H1 (cell line): ENCODE results near the gene TSC1. TPM values are rescaled to one million over a fixed set of nuclear protein-coding genes. Genes with fewer than 3 reads are reported as not detected.

Source experiments
- CTCF ChIA-PET: fragments of 300-600 bp; sonication (Branson Sonifier 250); formaldehyde crosslinking; loops from one replicate; lab custom pipeline; 2021; ENCODE audit not compliant: partially characterized antibody; lab: Charles Lee
- POLR2A ChIA-PET: fragments of 300-600 bp; sonication (Branson Sonifier 250); formaldehyde crosslinking; loops from one replicate; lab custom pipeline; 2021; ENCODE audit warnings: inconsistent platforms; ENCODE audit not compliant: partially characterized antibody; lab: Charles Lee
- DNase-seq, 2 experiments: peaks; one replicate each; pipeline versions ENCODE4 v3.0.0 to v3.0.0-alpha.2; 2010 to 2022; ENCODE audit warnings: low spot score in 2 of 2, low read depth in 1 of 2, mixed read lengths in 1 of 2
- FAIRE-seq: peaks from 2 replicates; lab custom pipeline; 2011; peaks lifted over from hg19 to GRCh38; lab: Jason Lieb, UNC
- H2AFZ ChIP-seq: 2 replicates; pipeline ENCODE4 v1.8.1; 2012; ENCODE audit warnings: low read length, inconsistent platforms
- H2AK5ac ChIP-seq: 2 replicates; pipeline ENCODE4 v1.6.1; 2013; ENCODE audit warnings: low read depth, low read length
- H2BK120ac ChIP-seq: replicated peaks from 2 replicates; pipeline ENCODE3; 2013; ENCODE audit warnings: low read depth, low read length, inconsistent platforms
- H2BK12ac ChIP-seq: 2 replicates; pipeline ENCODE4 v1.6.1; 2013; ENCODE audit warnings: low read depth, low read length
- H2BK15ac ChIP-seq: 2 replicates; pipeline ENCODE4 v1.6.1; 2013; ENCODE audit warnings: low read length
- H2BK20ac ChIP-seq: 2 replicates; pipeline ENCODE4 v1.6.1; 2013; ENCODE audit warnings: low read length
- H2BK5ac ChIP-seq: 2 replicates; pipeline ENCODE4 v1.6.1; 2013; ENCODE audit warnings: low read depth, low read length
- H3K14ac ChIP-seq: 2 replicates; pipeline ENCODE4 v1.6.1; 2013; ENCODE audit warnings: inconsistent platforms; ENCODE audit not compliant: insufficient read length
- H3K18ac ChIP-seq: 2 replicates; pipeline ENCODE4 v1.6.1; 2013; ENCODE audit warnings: low read length; ENCODE audit errors: extremely low read depth
- H3K23ac ChIP-seq: 2 replicates; pipeline ENCODE4 v1.6.1; 2013; ENCODE audit warnings: inconsistent platforms; ENCODE audit not compliant: insufficient read length
- H3K23me2 ChIP-seq: 2 replicates; pipeline ENCODE4 v1.6.1; 2013; ENCODE audit warnings: low read depth, low read length
- H3K27ac ChIP-seq: 2 replicates; pipeline ENCODE4 v1.6.1; 2011; ENCODE audit warnings: low read depth, low read length, inconsistent platforms
- H3K27me3 ChIP-seq, 4 experiments: replicated peaks in 1 of 4; 1 replicate in 1 of 4; 2 replicates in 3 of 4; pipeline versions ENCODE4 v1.6.1 to v1.8.1; 2011 to 2013; ENCODE audit warnings: low read length in 3 of 4, mild to moderate bottlenecking in 3 of 4, inconsistent platforms in 2 of 4, mixed read lengths in 2 of 4, moderate library complexity in 1 of 4; ENCODE audit not compliant: control insufficient read depth in 3 of 4, insufficient read depth in 3 of 4; ENCODE audit errors: extremely low read depth in 1 of 4
- H3K36me3 ChIP-seq, 4 experiments: 2 replicates each; pipeline versions ENCODE4 v1.6.1 to v1.8.1; 2011 to 2013; ENCODE audit warnings: mild to moderate bottlenecking in 4 of 4, low read length in 3 of 4, moderate library complexity in 2 of 4, control low read depth in 1 of 4, inconsistent platforms in 1 of 4; ENCODE audit not compliant: insufficient read depth in 4 of 4, control insufficient read depth in 2 of 4
- H3K4ac ChIP-seq: replicated peaks from 2 replicates; pipeline ENCODE3; 2013; ENCODE audit warnings: low read length, low read depth, mixed read lengths, inconsistent platforms; ENCODE audit not compliant: insufficient read length
- H3K4me1 ChIP-seq, 4 experiments: replicated peaks in 1 of 4; 1 replicate in 1 of 4; 2 replicates in 3 of 4; pipeline versions ENCODE4 v1.6.1 to v1.8.1; 2011 to 2013; ENCODE audit warnings: low read length in 3 of 4, inconsistent platforms in 2 of 4, mixed read lengths in 1 of 4; ENCODE audit not compliant: insufficient read depth in 4 of 4, control insufficient read depth in 3 of 4
- H3K4me2 ChIP-seq, 2 experiments: 2 replicates each; pipeline versions ENCODE4 v1.6.1 to v1.8.1; 2011 to 2013; ENCODE audit warnings: low read depth in 2 of 2, low read length in 2 of 2, control low read depth in 1 of 2, inconsistent platforms in 1 of 2, mild to moderate bottlenecking in 1 of 2; ENCODE audit not compliant: insufficient read depth in 1 of 2
- H3K4me3 ChIP-seq, 4 experiments: fragments of 200-600, 300-600 bp in 1 of 4; sonication (generic), shearing (Covaris generic), sonication (Bioruptor Twin) in 1 of 4; 2 replicates each; pipeline versions ENCODE4 v1.5.1 to v1.8.1; 2011 to 2016; ENCODE audit warnings: low read length in 4 of 4, low read depth in 3 of 4, control low read depth in 2 of 4, inconsistent platforms in 2 of 4, mild to moderate bottlenecking in 2 of 4, mixed read lengths in 1 of 4, moderate library complexity in 1 of 4; ENCODE audit not compliant: insufficient read depth in 2 of 4; ENCODE audit errors: extremely low read depth in 1 of 4
- H3K56ac ChIP-seq: replicated peaks from 2 replicates; pipeline ENCODE3; 2013; ENCODE audit warnings: low read depth, mild to moderate bottlenecking, mixed read lengths, low read length, inconsistent platforms; ENCODE audit not compliant: insufficient read length
- H3K79me1 ChIP-seq: 2 replicates; pipeline ENCODE4 v1.6.1; 2013; ENCODE audit warnings: low read depth, low read length, control low read depth
- H3K79me2 ChIP-seq, 2 experiments: 2 replicates each; pipeline versions ENCODE4 v1.6.1 to v1.8.1; 2012 to 2013; ENCODE audit warnings: low read length in 2 of 2, mild to moderate bottlenecking in 2 of 2, inconsistent platforms in 1 of 2; ENCODE audit not compliant: insufficient read depth in 2 of 2, control insufficient read depth in 1 of 2
- H3K9ac ChIP-seq, 4 experiments: replicated peaks in 1 of 4; 1 replicate in 1 of 4; 2 replicates in 3 of 4; pipeline versions ENCODE4 v1.6.1 to v1.8.1; 2011 to 2013; ENCODE audit warnings: low read depth in 3 of 4, low read length in 3 of 4, control low read depth in 2 of 4, mild to moderate bottlenecking in 2 of 4, moderate library complexity in 2 of 4, inconsistent platforms in 1 of 4; ENCODE audit errors: extremely low read depth in 1 of 4
- H3K9me3 ChIP-seq, 2 experiments: 2 replicates each; pipeline versions ENCODE4 v1.6.1 to v1.8.1; 2012 to 2013; ENCODE audit warnings: mild to moderate bottlenecking in 2 of 2, moderate library complexity in 2 of 2, control low read depth in 1 of 2, inconsistent platforms in 1 of 2, low read depth in 1 of 2, low read length in 1 of 2, mixed read lengths in 1 of 2; ENCODE audit not compliant: insufficient read depth in 2 of 2
- H4K20me1 ChIP-seq, 2 experiments: replicated peaks in 1 of 2; 2 replicates each; pipeline versions ENCODE3 to v1.8.1; 2011 to 2013; ENCODE audit warnings: inconsistent platforms in 2 of 2, low read length in 2 of 2, mild to moderate bottlenecking in 1 of 2; ENCODE audit not compliant: insufficient read depth in 2 of 2, control insufficient read depth in 1 of 2
- H4K5ac ChIP-seq: 2 replicates; pipeline ENCODE4 v1.6.1; 2013; ENCODE audit warnings: low read length, low read depth, mixed read lengths, inconsistent platforms; ENCODE audit not compliant: insufficient read length
- H4K8ac ChIP-seq: 2 replicates; pipeline ENCODE4 v1.8.0; 2013; ENCODE audit warnings: mild to moderate bottlenecking, moderate library complexity, low read length, inconsistent platforms; ENCODE audit not compliant: insufficient read depth; ENCODE audit errors: extremely low read depth
- H4K91ac ChIP-seq: replicated peaks from 2 replicates; pipeline ENCODE3; 2013; ENCODE audit warnings: low read length, mixed read lengths, inconsistent platforms; ENCODE audit not compliant: insufficient read length
- ASH2L ChIP-seq: fragments of 200-600, 300-600 bp; sonication (generic); IDR thresholded peaks from one replicate; pipeline ENCODE4 v1.7.1; 2017; ENCODE audit warnings: low read length
- BCL11A ChIP-seq, 2 experiments: IDR thresholded peaks; one replicate each; pipeline ENCODE4 v1.6.1; 2011; ENCODE audit warnings: low read depth in 2 of 2, low read length in 2 of 2, mild to moderate bottlenecking in 2 of 2
- CBX8 ChIP-seq: fragments of 300-800, 300-1000 bp; sonication (generic); IDR thresholded peaks from 2 replicates; pipeline ENCODE4 v1.7.1; 2016; ENCODE audit warnings: low read depth, low read length, borderline replicate concordance
- CREB1 ChIP-seq: IDR thresholded peaks from 2 replicates; pipeline ENCODE4 v1.6.1; 2012; ENCODE audit warnings: inconsistent platforms
- FOSL1 ChIP-seq: IDR thresholded peaks from 2 replicates; pipeline ENCODE4 v1.6.1; 2011; ENCODE audit warnings: mild to moderate bottlenecking, low read depth, low read length, moderate library complexity; ENCODE audit not compliant: insufficient read depth
- GTF2F1 ChIP-seq: IDR thresholded peaks from 2 replicates; pipeline ENCODE4 v1.6.1; 2012; ENCODE audit warnings: low read depth, low read length, improper control_type of control experiment, borderline replicate concordance
- KDM4A ChIP-seq: IDR thresholded peaks from one replicate; pipeline ENCODE4 v1.7.1; 2012; ENCODE audit warnings: low read depth, mild to moderate bottlenecking, moderate library complexity, low read length, inconsistent platforms; ENCODE audit not compliant: severe bottlenecking
- POLR2A ChIP-seq, 2 experiments: IDR thresholded peaks; 1 replicate in 1 of 2; 2 replicates in 1 of 2; pipeline ENCODE4 v1.6.1; 2011; ENCODE audit warnings: low read depth in 2 of 2, low read length in 2 of 2, mild to moderate bottlenecking in 2 of 2; ENCODE audit errors: control extremely low read depth in 1 of 2
- SP2 ChIP-seq: IDR thresholded peaks from 2 replicates; pipeline ENCODE4 v1.6.1; 2012; ENCODE audit warnings: mild to moderate bottlenecking, low read length, inconsistent platforms
- YY1 ChIP-seq: IDR thresholded peaks from 2 replicates; pipeline ENCODE4 v1.6.1; 2011; ENCODE audit warnings: low read depth, mild to moderate bottlenecking, low read length
- WGBS, 2 experiments: shearing (Covaris generic) in 1 of 2; methylation state at CpG; one replicate each; pipeline versions ENCODE4 v1.1.6 to v1.1.7; 2013 to 2015; ENCODE audit warnings: low lambda C conversion rate in 2 of 2, mixed read lengths in 2 of 2, inconsistent platforms in 1 of 2, low coverage in 1 of 2, missing lambda C conversion rate in 1 of 2; ENCODE audit not compliant: insufficient replicate concordance in 2 of 2, insufficient coverage in 1 of 2, insufficient read length in 1 of 2; ENCODE audit errors: extremely low coverage in 1 of 2, missing lambda C conversion rate in 1 of 2; 5-methylcytosine and 5-hydroxymethylcytosine counted together
- polyA plus RNA-seq, 7 experiments: library from polyadenylated mRNA; depleted of rRNA in 3 of 7; stranded (reverse) in 5 of 7; unstranded in 2 of 7; fragments of >200 nt in 5 of 7; fragments of 200-250 nt in 2 of 7; gene quantifications; 1 replicate in 5 of 7; 2 replicates in 1 of 7; 4 replicates in 1 of 7; pipeline versions ENCODE4 v1.2.1 to v1.2.3, GENCODE V29; 2011 to 2013; ENCODE audit warnings: missing spikeins in 2 of 7, mixed read lengths in 2 of 7
- total RNA-seq: library from RNA; stranded (reverse); fragmentation: NEBNext Ultra II Directional; extraction: Animal tissue kit (Norgen Biotek cat#: 25700); gene quantifications from 2 replicates; pipeline ENCODE4 v1.2.1, GENCODE V29; 2021
- TF ChIP-seq, protein P1 (sequence below): IDR thresholded peaks from 2 replicates; pipeline ENCODE4 v1.6.1; 2011; ENCODE audit warnings: low read depth, mild to moderate bottlenecking, low read length; ENCODE audit not compliant: insufficient read depth

Gene TSC1
- total and polyA plus RNA-seq, 2 of the 8 experiments (the other 6 are each of a cell fraction or from before 2014, with no cell fraction given), result 37.2 to 46.0 TPM

GRCh38 chr9:132943651-132944293 is 644 bp downstream of the TSC1 start:
- FAIRE-seq, result no peak
- Histone ChIP-seq H2BK15ac (no peak overlapping the region), H2AK5ac (no peak overlapping the region), H3K4me3 (peak overlapping the region; percentile 91 to 95 (median 92)), H4K8ac (peak overlapping the region; percentile 98), H2BK20ac (no peak overlapping the region), H3K36me3 (no peaks in the 10 kb centered on the region), H3K27me3 (no peaks in the 10 kb centered on the region), H2BK12ac (no peak overlapping the region; the same call in 1 of the 2 replicates), H2AFZ (no peak overlapping the region), H4K5ac (no peak overlapping the region), H3K56ac (no peak overlapping the region), H3K9ac (peak overlapping the region; percentile 65 to 97 (median 94)), H2BK5ac (peak overlapping the region; percentile 97), H4K91ac (no peak overlapping the region), H2BK120ac (no peak overlapping the region), H4K20me1 (peaks cover 0 to 4% of the 10 kb centered on the region in 2 experiments), H3K23me2 (peaks cover 7% of the 10 kb centered on the region; the same call in 1 of the 2 replicates), H3K79me1 (peaks cover 5% of the 10 kb centered on the region), H3K9me3 (no peaks in the 10 kb centered on the region), H3K79me2 (peaks cover 12 to 53% of the 10 kb centered on the region in 2 experiments), H3K4me2 (peak overlapping the region; percentile 84 to 92), H3K18ac (peak overlapping the region; percentile 91; the same call in 1 of the 2 replicates), H3K4ac (no peak overlapping the region), H3K4me1 (peaks cover 4 to 14% (median 9%) of the 10 kb centered on the region in 4 experiments), H3K27ac (peak overlapping the region; percentile 100), H3K14ac (no peak overlapping the region), H3K23ac (no peak overlapping the region)
- POLR2A ChIA-PET, result interaction anchor here (0.9 to 2.2 kb wide), 9 partner anchors 9 to 274 kb away, joined by 3 to 12 read pairs (median 4); partner anchors contain the start of genes DDX31 and GTF3C4
- no peak for TF ChIP-seq FOSL1
- TF ChIP-seq ASH2L, result no peak
- TF ChIP-seq CREB1, result no peak
- TF ChIP-seq KDM4A, result no peak
- TF ChIP-seq POLR2A (IDR thresholded peaks at IDR 0.05; ENCODE audit: control extremely low read depth in 1 of 2, low read depth in 2 of 2, low read length in 2 of 2), result no peak
- TF ChIP-seq, protein P1, sequence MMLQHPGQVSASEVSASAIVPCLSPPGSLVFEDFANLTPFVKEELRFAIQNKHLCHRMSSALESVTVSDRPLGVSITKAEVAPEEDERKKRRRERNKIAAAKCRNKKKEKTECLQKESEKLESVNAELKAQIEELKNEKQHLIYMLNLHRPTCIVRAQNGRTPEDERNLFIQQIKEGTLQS, result no peak
- no peak for TF ChIP-seq SP2
- TF ChIP-seq GTF2F1, result no peak
- no peak for TF ChIP-seq YY1
- no peak for TF ChIP-seq BCL11A (IDR thresholded peaks at IDR 0.05; ENCODE audit: low read depth in 2 of 2, low read length in 2 of 2)
- TF ChIP-seq CBX8, result no peak
- CTCF ChIA-PET, result interaction anchor here (0.9 to 3.7 kb wide), 2 partner anchors 41 to 61 kb away, joined by 3 to 14 read pairs; no protein-coding TSS in a partner anchor
- DNase-seq, result no peak
- 6% methylated on average over 21 of the region's 25 CpGs; no CpG with 5 or more reads in 1 of the 2 experiments for WGBS, 2 experiments
